Epithelial cell of proximal tubule (primary cell): ENCODE measurements around the gene ZNRD2. TPM values are rescaled to one million over a fixed set of nuclear protein-coding genes. Genes with fewer than 3 reads are reported as not detected.

Source experiments
- DNase-seq: peaks from one replicate; pipeline ENCODE4 v3.0.0-alpha.2; 2011; ENCODE audit warnings: low read depth
- H3K4me3 ChIP-seq: 2 replicates; pipeline ENCODE4 v1.5.1; 2011; ENCODE audit warnings: low read depth, mild to moderate bottlenecking, low read length
- CTCF ChIP-seq: conservative IDR thresholded peaks from 2 replicates; pipeline ENCODE4 v1.5.1; 2012; ENCODE audit warnings: low read depth, mild to moderate bottlenecking, low read length
- total RNA-seq: library from RNA; depleted of rRNA; stranded (reverse); fragments of >200 nt; gene quantifications from 2 replicates; pipeline ENCODE4 v1.2.3, GENCODE V29; 2015

ZNRD2 gene
- total RNA-seq, 1 donor from 2014 or later: 72.0 TPM

- no peak for DNase-seq
- H3K4me3 ChIP-seq: peak overlapping the region; percentile 59
- TF ChIP-seq CTCF: peak; percentile 79
Measured at GRCh38 chr11:65540290-65541092, 29.8 kb upstream of the ZNRD2 start.

- no peak for TF ChIP-seq CTCF
- H3K4me3 ChIP-seq: peak overlapping the region; percentile 59
- DNase-seq: no peak
Measured at GRCh38 chr11:65541093-65541982, 28.9 kb upstream of the ZNRD2 start.

DNA sequence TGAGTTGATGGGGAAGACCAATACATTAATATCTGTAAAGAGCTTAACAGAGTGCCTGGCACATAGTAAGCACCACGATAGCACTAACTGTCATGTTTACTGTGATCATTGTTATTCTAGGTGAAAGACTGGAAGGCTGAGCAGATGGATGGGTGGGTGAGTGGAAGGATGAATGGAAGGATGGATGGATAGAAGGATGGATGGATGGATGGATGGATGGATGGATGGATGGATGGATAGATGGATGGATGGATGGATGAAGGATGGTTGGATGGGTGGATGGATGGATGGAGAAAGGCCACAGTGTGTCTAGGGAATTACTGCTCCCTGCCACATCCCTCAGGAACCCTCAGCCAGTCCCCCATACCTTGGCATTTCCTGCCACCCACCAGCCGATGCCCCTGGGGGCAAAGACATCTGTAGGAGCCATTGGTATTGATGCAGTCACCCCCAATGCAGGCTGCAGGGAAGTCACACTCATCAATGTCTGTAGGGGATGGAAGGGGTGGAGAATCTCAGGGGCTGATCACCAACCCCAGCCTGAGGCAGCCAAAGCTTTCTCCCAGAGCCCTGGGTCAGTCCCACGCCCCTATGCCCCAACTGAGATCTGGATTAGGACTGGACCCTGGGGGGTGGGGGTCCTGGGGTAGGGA is 27.4 kb upstream of the ZNRD2 start:
- H3K4me3 ChIP-seq: no peak overlapping the region
- TF ChIP-seq CTCF: no peak
- DNase-seq: no peak

DNA sequence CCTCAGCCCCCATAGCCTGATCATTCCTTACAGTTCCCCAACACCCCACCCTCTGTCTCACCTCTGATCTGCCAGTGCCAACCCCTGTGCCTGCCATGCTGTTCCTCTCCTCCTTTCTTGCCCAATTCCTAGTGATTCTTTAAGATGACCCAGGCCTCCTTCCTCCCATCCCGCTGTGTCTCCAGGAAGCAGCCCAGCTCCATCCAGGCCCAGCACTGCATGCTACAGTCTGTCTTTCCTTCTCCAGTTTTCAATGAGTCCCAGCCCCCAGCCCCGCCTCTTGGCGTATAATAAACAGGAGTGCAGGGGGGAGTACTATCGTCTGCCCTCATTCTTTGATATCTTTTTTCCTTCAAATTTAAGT is 24.4 kb upstream of the ZNRD2 start:
- H3K4me3 ChIP-seq: peak overlapping the region; percentile 53
- DNase-seq: no peak
- TF ChIP-seq CTCF: no peak

- DNase-seq: no peak
- TF ChIP-seq CTCF: no peak
- H3K4me3 ChIP-seq: peak overlapping the region; percentile 53
Measured at GRCh38 chr11:65546217-65546958, 23.9 kb upstream of the ZNRD2 start.

GRCh38 chr11:65547446-65548125 is 22.7 kb upstream of the ZNRD2 start:
- no peak for DNase-seq
- TF ChIP-seq CTCF: no peak
- no peak overlapping the region for H3K4me3 ChIP-seq
